Dendritic cell treated with granulocyte-macrophage colony-stimulating factor and Interleukin-4, amounts not matched to agents 40 ng/mL and 50 ng/mL, for 4 days (primary cell): ENCODE measurements around the gene ISG20L2.
A peak's percentile ranks its signal among the peaks of the same experiment; 100 is the strongest.

Experiments used
- H3K27ac Mint-ChIP-seq: one replicate; pipeline ENCODE4 v1.8.0; 2022; ENCODE audit warnings: mild to moderate bottlenecking, mixed read lengths
- H3K27me3 Mint-ChIP-seq: one replicate; pipeline ENCODE4 v1.8.0; 2022; ENCODE audit warnings: mild to moderate bottlenecking, mixed read lengths
- H3K36me3 Mint-ChIP-seq: one replicate; pipeline ENCODE4 v1.8.0; 2022; ENCODE audit warnings: low read depth, mixed read lengths
- H3K4me1 Mint-ChIP-seq: one replicate; pipeline ENCODE4 v1.8.0; 2022; ENCODE audit warnings: low read depth, mixed read lengths
- H3K4me3 Mint-ChIP-seq: one replicate; pipeline ENCODE4 v1.8.0; 2022; ENCODE audit warnings: mild to moderate bottlenecking, moderate library complexity, mixed read lengths
- H3K9me3 Mint-ChIP-seq: one replicate; pipeline ENCODE4 v1.8.0; 2022; ENCODE audit warnings: mixed read lengths
- intact Hi-C: fragments of 100-400 bp; cut with micrococcal nuclease; formaldehyde crosslinking; loops from one replicate; pipeline ENCODE4 v1.15.0; 2022

ISG20L2 gene

GRCh38 chr1:156689953-156690674 lies 38.5 kb downstream of the ISG20L2 start:
- no peak overlapping the region for H3K4me3 Mint-ChIP-seq
- H3K27me3 Mint-ChIP-seq = peaks cover 80% of the 10 kb centered on the region
- H3K27ac Mint-ChIP-seq = no peak overlapping the region
- no peaks in the 10 kb centered on the region for H3K9me3 Mint-ChIP-seq
- peaks cover 36% of the 10 kb centered on the region for H3K4me1 Mint-ChIP-seq
- intact Hi-C loops = loop anchor here (1.0 kb wide), 2 partner anchors 35 to 200 kb away; no protein-coding TSS in a partner anchor
- no peaks in the 10 kb centered on the region for H3K36me3 Mint-ChIP-seq

GRCh38 chr1:156689035-156689952 lies 39.3 kb downstream of the ISG20L2 start:
- H3K27ac Mint-ChIP-seq = no peak overlapping the region
- H3K36me3 Mint-ChIP-seq = no peaks in the 10 kb centered on the region
- intact Hi-C loops = loop anchor here (1.0 kb wide), 2 partner anchors 36 to 201 kb away; no protein-coding TSS in a partner anchor
- no peaks in the 10 kb centered on the region for H3K9me3 Mint-ChIP-seq
- peaks cover 41% of the 10 kb centered on the region for H3K4me1 Mint-ChIP-seq
- peaks cover 82% of the 10 kb centered on the region for H3K27me3 Mint-ChIP-seq
- H3K4me3 Mint-ChIP-seq = no peak overlapping the region

- intact Hi-C loops = no loop called here
- no peaks in the 10 kb centered on the region for H3K36me3 Mint-ChIP-seq
- no peaks in the 10 kb centered on the region for H3K9me3 Mint-ChIP-seq
- no peak overlapping the region for H3K27ac Mint-ChIP-seq
- H3K4me1 Mint-ChIP-seq = peaks cover 17% of the 10 kb centered on the region
- peaks cover 76% of the 10 kb centered on the region for H3K27me3 Mint-ChIP-seq
- H3K4me3 Mint-ChIP-seq = peak overlapping the region; percentile 28
These were observed 44.3 kb downstream of the ISG20L2 start for GRCh38 chr1:156684227-156684782.

- Mint-ChIP-seq H3K36me3 (no peaks in the 10 kb centered on the region), H3K27me3 (peaks cover 81% of the 10 kb centered on the region)
These were observed 46.2 kb downstream of the ISG20L2 start for GRCh38 chr1:156682166-156682890.

GRCh38 chr1:156681196-156681960 lies 47.2 kb downstream of the ISG20L2 start:
- Mint-ChIP-seq H3K9me3 (no peaks in the 10 kb centered on the region), H3K36me3 (no peaks in the 10 kb centered on the region), H3K4me1 (peaks cover 32% of the 10 kb centered on the region), H3K27me3 (peaks cover 87% of the 10 kb centered on the region), H3K27ac (no peak overlapping the region), H3K4me3 (no peak overlapping the region)
- intact Hi-C loops = no loop called here

More at GRCh38 chr1:156682166-156682890, 46.2 kb downstream of the ISG20L2 start:
- Mint-ChIP-seq H3K4me3 (no peak overlapping the region), H3K4me1 (peaks cover 26% of the 10 kb centered on the region), H3K9me3 (no peaks in the 10 kb centered on the region), H3K27ac (no peak overlapping the region)
- intact Hi-C loops = no loop called here

- H3K9me3 Mint-ChIP-seq = no peaks in the 10 kb centered on the region
- H3K4me3 Mint-ChIP-seq = no peak overlapping the region
- peaks cover 32% of the 10 kb centered on the region for H3K4me1 Mint-ChIP-seq
- intact Hi-C loops = no loop called here
- H3K27me3 Mint-ChIP-seq = peaks cover 93% of the 10 kb centered on the region
- H3K27ac Mint-ChIP-seq = no peak overlapping the region
- no peaks in the 10 kb centered on the region for H3K36me3 Mint-ChIP-seq
These were observed 48.5 kb downstream of the ISG20L2 start for GRCh38 chr1:156680056-156680455.

- Mint-ChIP-seq H3K36me3 (no peaks in the 10 kb centered on the region), H3K4me3 (no peak overlapping the region), H3K9me3 (no peaks in the 10 kb centered on the region), H3K27ac (no peak overlapping the region), H3K4me1 (peaks cover 22% of the 10 kb centered on the region), H3K27me3 (peaks cover 96% of the 10 kb centered on the region)
- intact Hi-C loops = loop anchor here (1.0 to 2.0 kb wide), 2 partner anchors 17 to 52 kb away; no protein-coding TSS in a partner anchor
These were observed 50.7 kb downstream of the ISG20L2 start for GRCh38 chr1:156677616-156678596.

- Mint-ChIP-seq H3K27me3 (peaks cover 98% of the 10 kb centered on the region), H3K9me3 (no peaks in the 10 kb centered on the region), H3K27ac (no peak within 1 kb of the TSS), H3K4me1 (peaks cover 22% of the 10 kb centered on the region), H3K36me3 (no peaks in the 10 kb centered on the region), H3K4me3 (no peak within 1 kb of the TSS)
- intact Hi-C loops = no loop called here
These were observed 51.5 kb downstream of the ISG20L2 start, which contains the start of gene NES for GRCh38 chr1:156676820-156677615. TSS of gene NES (minus strand) at chr1:156677407. CDS start at chr1:156677264, 143 bp downstream.

GRCh38 chr1:156676114-156676819 lies 52.3 kb downstream of the ISG20L2 start:
- peaks cover 22% of the 10 kb centered on the region for H3K4me1 Mint-ChIP-seq
- no peak overlapping the region for H3K27ac Mint-ChIP-seq
- no peak overlapping the region for H3K4me3 Mint-ChIP-seq
- intact Hi-C loops = no loop called here
- no peaks in the 10 kb centered on the region for H3K9me3 Mint-ChIP-seq
- H3K36me3 Mint-ChIP-seq = no peaks in the 10 kb centered on the region
- H3K27me3 Mint-ChIP-seq = peaks cover 98% of the 10 kb centered on the region

GRCh38 chr1:156675210-156676113 lies 53.1 kb downstream of the ISG20L2 start:
- H3K4me1 Mint-ChIP-seq = peaks cover 22% of the 10 kb centered on the region
- H3K4me3 Mint-ChIP-seq = no peak overlapping the region

More at GRCh38 chr1:156675210-156676113, 53.1 kb downstream of the ISG20L2 start:
- Mint-ChIP-seq H3K9me3 (no peaks in the 10 kb centered on the region), H3K27me3 (peaks cover 98% of the 10 kb centered on the region), H3K36me3 (no peaks in the 10 kb centered on the region), H3K27ac (no peak overlapping the region)
- intact Hi-C loops = no loop called here
